SKM-1 (cell line): Measurements from ENCODE around the gene CMTM7.
"Not testable (repeated sequence)": the region's sequence is repeated elsewhere in the genome, so short reads cannot be mapped to it uniquely, and the experiment has no call there.

Experiments
- DNase-seq: peaks from one replicate; lab custom pipeline; 2025; ENCODE audit not compliant: unreplicated experiment; lab: John Stamatoyannopoulos, UW

The CMTM7 gene

GRCh38 chr3:32381922-32382321 lies 9.7 kb upstream of the CMTM7 start:
- DNase-seq = no peak

- no peak for DNase-seq
Observed at GRCh38 chr3:32383136-32383711, 8.4 kb upstream of the CMTM7 start.

- peak; percentile 81 for DNase-seq
Observed at GRCh38 chr3:32384938-32385337, 6.7 kb upstream of the CMTM7 start.

- DNase-seq = no peak
Observed at GRCh38 chr3:32387512-32387911, 4.1 kb upstream of the CMTM7 start.

GRCh38 chr3:32389577-32389976 lies 2.1 kb upstream of the CMTM7 start:
- not testable (repeated sequence) for DNase-seq

GRCh38 chr3:32392536-32393302 lies 1.1 kb downstream of the CMTM7 start:
- DNase-seq = no peak

GRCh38 chr3:32395496-32395895 lies 3.8 kb downstream of the CMTM7 start:
- DNase-seq = no peak

GRCh38 chr3:32397941-32398340 lies 6.3 kb downstream of the CMTM7 start:
- no peak for DNase-seq

- DNase-seq = peak; percentile 54
Observed at GRCh38 chr3:32398531-32398930, 6.9 kb downstream of the CMTM7 start.

- DNase-seq = no peak
Observed at GRCh38 chr3:32399030-32399620, 7.5 kb downstream of the CMTM7 start.

- DNase-seq = no peak
Observed at GRCh38 chr3:32401126-32401525, 9.5 kb downstream of the CMTM7 start.

- no peak for DNase-seq
Observed at GRCh38 chr3:32401556-32402081, 10.0 kb downstream of the CMTM7 start.

GRCh38 chr3:32403663-32404062 lies 12.0 kb downstream of the CMTM7 start:
- no peak for DNase-seq

GRCh38 chr3:32404714-32405113 lies 13.1 kb downstream of the CMTM7 start:
- no peak for DNase-seq

- no peak for DNase-seq
Observed at GRCh38 chr3:32405155-32405554, 13.5 kb downstream of the CMTM7 start.

GRCh38 chr3:32405711-32406323 lies 14.2 kb downstream of the CMTM7 start:
- DNase-seq = no peak

GRCh38 chr3:32406486-32407408 lies 15.1 kb downstream of the CMTM7 start:
- DNase-seq = peak; percentile 96

GRCh38 chr3:32410367-32411246 lies 19.0 kb downstream of the CMTM7 start:
- DNase-seq = no peak

- no peak for DNase-seq
Observed at GRCh38 chr3:32411442-32411841, 19.8 kb downstream of the CMTM7 start.

- DNase-seq = no peak
Observed at GRCh38 chr3:32412887-32413286, 21.2 kb downstream of the CMTM7 start.
